ENCODE measurements around the gene CD93. TPM values are rescaled to one million over a fixed set of nuclear protein-coding genes. Genes with fewer than 3 reads are reported as not detected.

The CD93 gene
- total and polyA plus RNA-seq, 2 of the 8 experiments (the other 6 are each of a cell fraction or from before 2014, with no cell fraction given), result under 0.01 to 0.07 TPM

DNA sequence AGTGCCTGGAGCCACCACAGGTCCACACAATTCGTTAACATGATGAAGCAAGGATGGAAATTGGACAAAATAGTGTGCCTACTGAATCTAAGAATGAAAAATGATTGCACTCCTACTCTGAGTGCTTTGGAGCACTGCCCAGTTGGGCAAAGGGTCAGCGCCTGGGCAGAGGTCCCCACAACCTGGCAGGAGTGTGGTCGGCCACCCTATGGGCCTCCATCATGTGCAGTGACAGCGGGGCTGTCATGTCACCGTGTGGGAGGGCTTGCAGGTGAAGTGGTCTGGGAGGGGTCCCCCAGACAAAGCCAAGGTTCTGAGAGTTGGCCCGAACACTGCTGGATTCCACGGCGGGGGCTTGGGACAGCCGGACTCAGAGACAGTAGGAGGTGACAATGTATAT lies 36.2 kb upstream of the CD93 start:
- Histone ChIP-seq H3K56ac (replicated peaks; ENCODE audit: insufficient read length, low read depth, low read length) (no peak overlapping the region), H4K20me1 (replicated peaks in 1 of 2; ENCODE audit: control insufficient read depth in 1 of 2, insufficient read depth in 2 of 2, low read length in 2 of 2) (no peaks in the 10 kb centered on the region), H3K9me3 (ENCODE audit: insufficient read depth in 2 of 2, low read depth in 1 of 2, low read length in 1 of 2) (no peaks in the 10 kb centered on the region), H3K14ac (ENCODE audit: insufficient read length) (no peak overlapping the region), H3K18ac (ENCODE audit: extremely low read depth, low read length) (no peak overlapping the region), H3K23ac (ENCODE audit: insufficient read length) (no peak overlapping the region), H3K79me2 (ENCODE audit: control insufficient read depth in 1 of 2, insufficient read depth in 2 of 2, low read length in 2 of 2) (no peaks in the 10 kb centered on the region), H3K4me2 (ENCODE audit: insufficient read depth in 1 of 2, low read depth in 2 of 2, low read length in 2 of 2) (no peak overlapping the region), H2BK20ac (ENCODE audit: low read length) (no peak overlapping the region), H4K5ac (ENCODE audit: insufficient read length, low read depth, low read length) (no peak overlapping the region), H4K8ac (ENCODE audit: extremely low read depth, insufficient read depth, low read length) (no peak overlapping the region), H4K91ac (replicated peaks; ENCODE audit: insufficient read length, low read length) (no peak overlapping the region), H2BK120ac (replicated peaks; ENCODE audit: low read depth, low read length) (no peak overlapping the region), H2AFZ (ENCODE audit: low read length) (no peak overlapping the region), H3K27ac (ENCODE audit: low read depth, low read length) (no peak overlapping the region), H3K27me3 (replicated peaks in 1 of 4; ENCODE audit: control insufficient read depth in 3 of 4, extremely low read depth in 1 of 4, insufficient read depth in 3 of 4, low read length in 3 of 4) (no peaks in the 10 kb centered on the region), H3K4ac (replicated peaks; ENCODE audit: insufficient read length, low read depth, low read length) (no peak overlapping the region), H3K36me3 (ENCODE audit: control insufficient read depth in 2 of 4, insufficient read depth in 4 of 4, low read length in 3 of 4) (no peaks in the 10 kb centered on the region), H2BK5ac (ENCODE audit: low read depth, low read length) (no peak overlapping the region), H3K4me1 (replicated peaks in 1 of 4; ENCODE audit: control insufficient read depth in 3 of 4, insufficient read depth in 4 of 4, low read length in 3 of 4) (peaks cover 0 to 3% (median 0%) of the 10 kb centered on the region in 4 experiments; a peak in 2 of 7 replicates), H2AK5ac (ENCODE audit: low read depth, low read length) (no peak overlapping the region), H2BK15ac (ENCODE audit: low read length) (no peak overlapping the region), H3K4me3 (ENCODE audit: extremely low read depth in 1 of 4, insufficient read depth in 2 of 4, low read depth in 3 of 4, low read length in 4 of 4) (no peak overlapping the region), H3K23me2 (ENCODE audit: low read depth, low read length) (no peaks in the 10 kb centered on the region; the same call in 1 of the 2 replicates), H3K79me1 (ENCODE audit: low read depth, low read length) (no peaks in the 10 kb centered on the region), H2BK12ac (ENCODE audit: low read depth, low read length) (no peak overlapping the region), H3K9ac (replicated peaks in 1 of 4; ENCODE audit: extremely low read depth in 1 of 4, low read depth in 3 of 4, low read length in 3 of 4) (no peak overlapping the region)
- CTCF ChIA-PET (ENCODE audit: partially characterized antibody), result interaction anchor here (0.6 kb wide), 1 partner anchor 356 kb away, joined by 3 read pairs; no protein-coding TSS in a partner anchor
- 89% methylated on average over 6 of the region's 9 CpGs; no CpG with 5 or more reads in 1 of the 2 experiments for WGBS, 2 experiments (ENCODE audit: extremely low coverage in 1 of 2, insufficient coverage in 1 of 2, insufficient read length in 1 of 2, insufficient replicate concordance in 2 of 2, low coverage in 1 of 2, low lambda C conversion rate in 2 of 2, missing lambda C conversion rate in 1 of 2)
- FAIRE-seq (no peak), DNase-seq (ENCODE audit: low read depth in 1 of 2, low spot score in 2 of 2) (no peak)
- POLR2A ChIA-PET (ENCODE audit: partially characterized antibody), result no interaction called here

Measured in H1 (cell line).